GM21717 (cell line): ENCODE results near the gene R3HDM2.

Experiments
- ATAC-seq: cut with Tn5 transposase; IDR thresholded peaks from one replicate; pipeline ENCODE4 v1.9.1; 2021; ENCODE audit warnings: mild to moderate bottlenecking, moderate library complexity; ENCODE audit not compliant: unreplicated experiment

The R3HDM2 gene

DNA sequence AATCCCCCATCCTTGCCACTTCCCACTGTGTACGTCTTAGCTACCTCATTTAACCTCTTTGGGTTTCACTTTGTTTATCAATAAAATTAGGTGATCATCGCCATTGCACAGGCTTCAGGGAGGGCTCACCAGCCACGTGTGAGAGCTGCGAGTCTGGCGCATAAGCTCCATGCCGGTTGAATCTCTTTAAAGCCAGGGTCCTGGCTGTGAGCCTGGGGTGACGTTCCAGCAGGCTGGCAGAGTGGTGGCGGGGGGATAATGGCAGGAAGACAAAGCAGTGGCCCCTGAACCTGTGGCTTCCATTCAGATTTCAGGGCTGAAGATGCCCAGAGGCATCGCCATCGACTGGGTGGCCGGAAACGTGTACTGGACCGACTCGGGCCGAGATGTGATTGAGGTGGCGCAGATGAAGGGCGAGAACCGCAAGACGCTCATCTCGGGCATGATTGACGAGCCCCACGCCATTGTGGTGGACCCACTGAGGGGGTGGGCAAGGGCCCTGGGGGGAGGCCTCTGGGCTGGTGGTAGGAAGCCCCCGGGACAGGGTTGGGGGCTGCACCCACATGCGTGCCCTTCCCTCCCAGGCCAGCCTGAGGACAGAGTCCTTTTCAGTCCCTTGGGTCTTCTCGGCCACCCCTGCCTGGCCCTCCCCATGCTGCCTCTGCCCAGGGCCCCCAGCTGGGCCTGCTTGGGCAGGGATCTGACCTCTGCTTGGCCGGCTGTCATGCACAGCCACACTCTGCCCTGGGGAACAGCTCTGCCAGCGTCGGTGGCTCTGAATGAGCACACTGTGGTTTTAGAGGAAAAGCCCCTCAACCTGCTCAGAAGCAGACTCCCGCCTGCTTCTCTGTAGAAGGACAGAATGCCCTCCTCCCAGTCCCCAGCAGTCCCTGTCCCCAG is 222.9 kb downstream of the R3HDM2 start:
- no peak for ATAC-seq

DNA sequence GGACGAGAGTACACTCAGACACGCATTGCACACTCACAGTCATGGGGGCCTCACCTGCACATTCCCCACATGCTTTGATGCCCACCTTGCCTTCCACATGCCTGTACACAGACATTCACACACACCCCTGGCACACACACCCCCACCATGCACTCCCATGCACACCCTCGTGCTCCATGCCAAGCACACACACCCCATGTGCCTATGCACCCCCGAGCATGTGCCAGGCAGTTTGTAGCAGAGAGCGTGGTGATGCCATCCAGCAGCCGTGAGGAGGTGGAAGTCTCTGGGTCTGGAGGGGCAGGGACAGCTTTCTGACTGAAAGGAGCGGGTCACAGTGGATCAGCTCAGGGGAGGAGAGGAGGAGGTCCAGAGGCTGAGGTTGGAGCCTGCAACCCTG is 224.9 kb downstream of the R3HDM2 start:
- no peak for ATAC-seq

DNA sequence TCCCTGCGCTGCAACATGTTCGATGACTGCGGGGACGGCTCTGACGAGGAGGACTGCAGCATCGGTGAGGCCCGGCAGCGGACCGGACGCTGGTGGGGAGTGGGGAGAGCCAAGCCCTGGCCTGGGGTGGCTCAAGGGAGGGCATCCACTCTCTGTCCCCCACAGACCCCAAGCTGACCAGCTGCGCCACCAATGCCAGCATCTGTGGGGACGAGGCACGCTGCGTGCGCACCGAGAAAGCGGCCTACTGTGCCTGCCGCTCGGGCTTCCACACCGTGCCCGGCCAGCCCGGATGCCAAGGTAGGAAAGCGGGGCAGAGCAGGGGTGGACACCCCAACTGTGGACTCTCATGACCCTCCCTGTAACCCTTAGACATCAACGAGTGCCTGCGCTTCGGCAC is 225.7 kb downstream of the R3HDM2 start:
- no peak for ATAC-seq

DNA sequence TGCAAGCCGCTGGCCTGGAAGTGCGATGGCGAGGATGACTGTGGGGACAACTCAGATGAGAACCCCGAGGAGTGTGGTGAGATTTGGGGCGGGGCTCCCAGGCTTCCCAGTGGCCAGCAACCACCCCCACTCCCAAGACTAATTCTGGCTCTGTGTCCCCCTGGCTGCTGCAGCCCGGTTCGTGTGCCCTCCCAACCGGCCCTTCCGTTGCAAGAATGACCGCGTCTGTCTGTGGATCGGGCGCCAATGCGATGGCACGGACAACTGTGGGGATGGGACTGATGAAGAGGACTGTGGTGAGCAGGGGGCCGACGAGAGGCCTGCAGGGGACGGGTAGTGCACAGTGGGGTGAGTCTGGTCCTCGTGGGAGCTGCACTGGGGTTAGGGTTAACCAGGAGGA is 226.4 kb downstream of the R3HDM2 start:
- ATAC-seq: no peak

DNA sequence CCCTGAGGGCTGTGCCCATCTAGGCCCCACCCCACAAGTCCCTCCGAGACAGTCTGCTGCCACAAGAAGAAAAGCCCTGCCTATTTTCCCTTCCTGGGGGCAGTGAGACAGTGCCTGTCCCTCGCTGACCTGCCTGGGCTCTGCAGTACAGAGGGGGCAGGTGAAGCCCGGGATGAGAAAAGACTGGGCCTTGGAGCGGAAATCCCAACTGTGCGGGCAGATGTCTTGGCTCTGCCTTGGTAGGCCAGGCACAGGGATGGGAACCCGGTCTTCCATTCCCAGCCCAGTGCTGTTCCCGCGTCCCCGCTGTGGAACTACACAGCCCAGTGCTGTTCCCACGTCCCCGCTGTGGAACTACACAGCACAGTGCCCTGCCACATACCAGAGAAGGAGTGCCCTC is 227.1 kb downstream of the R3HDM2 start:
- no peak for ATAC-seq
